Fibroblast of skin of left biceps (primary cell): ENCODE data around the gene KBTBD13.

Experiments used
- DNase-seq, 2 experiments: peaks; one replicate each; pipeline ENCODE4 v3.0.0-alpha.2; 2013; ENCODE audit warnings: low read depth in 2 of 2

The KBTBD13 gene

DNA sequence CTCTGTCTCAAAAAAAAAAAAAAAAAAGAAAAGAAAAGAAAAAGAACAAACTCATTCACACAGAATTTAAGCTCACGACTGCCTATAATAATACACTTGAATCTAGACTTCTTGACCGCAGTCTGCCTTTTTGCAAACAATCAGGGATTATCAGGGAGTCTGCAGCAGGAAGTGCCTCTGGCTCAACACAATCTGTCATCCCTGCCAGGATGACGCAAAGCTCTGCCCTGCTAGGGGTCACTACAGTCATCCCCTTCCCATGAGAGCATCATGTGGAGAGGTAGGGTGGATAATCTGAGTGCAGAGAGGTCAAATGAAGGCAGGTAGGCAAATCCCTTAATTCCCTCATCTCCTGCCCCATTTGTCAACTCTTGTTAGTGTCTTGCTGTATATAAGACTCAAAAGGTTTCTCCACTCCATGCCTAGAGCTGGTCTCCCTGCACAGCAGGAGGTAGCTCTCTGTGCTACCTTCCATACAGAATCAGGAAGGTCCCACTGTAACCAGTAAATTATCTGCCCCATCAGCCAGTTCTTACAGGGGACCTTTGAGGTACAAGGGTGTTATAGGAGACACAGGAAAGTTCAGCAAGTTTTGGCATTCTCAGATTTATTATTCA lies 34.2 kb downstream of the KBTBD13 start:
- DNase-seq = no peak

DNA sequence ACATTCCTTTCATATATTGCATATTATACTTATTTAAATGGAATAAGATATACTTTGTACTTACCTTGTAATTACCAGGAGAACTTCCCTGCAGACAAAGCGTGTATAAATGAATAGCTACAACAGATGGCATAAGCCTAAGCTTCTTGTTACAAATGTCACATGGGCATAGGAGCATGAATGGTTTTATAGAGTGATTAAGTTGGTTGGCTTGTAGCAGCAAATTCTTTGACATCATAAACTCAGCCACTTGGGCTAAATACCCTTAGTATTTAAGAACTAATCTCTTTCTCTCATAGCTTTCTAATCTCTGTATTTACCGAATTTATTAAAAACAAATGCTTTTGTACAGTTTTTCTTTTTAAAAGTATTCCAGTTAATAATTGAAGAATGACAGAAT lies 38.5 kb downstream of the KBTBD13 start, which contains the start of gene UBAP1L:
Gene UBAP1L (minus strand): TSS at position 115 of the 400 bp plus-strand sequence. CDS start 8,985 bp downstream, outside the sequence.
- DNase-seq = no peak

DNA sequence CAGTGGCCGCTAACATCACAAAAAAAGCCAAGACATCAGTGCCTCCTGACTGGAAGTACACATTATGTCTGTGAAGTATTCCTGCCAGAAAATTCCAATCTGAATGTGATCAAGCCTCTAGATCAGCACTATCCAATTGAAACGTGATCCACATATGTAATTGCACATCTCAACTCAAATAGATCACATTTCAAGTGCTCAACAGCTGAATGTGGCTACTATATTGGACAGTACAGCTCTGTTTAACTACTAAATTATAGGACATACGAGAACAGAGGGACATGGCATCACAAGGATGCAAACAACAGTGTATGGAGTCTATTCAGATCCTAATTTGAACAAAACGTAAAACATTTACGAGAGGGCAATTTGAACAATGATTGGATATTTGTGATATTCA lies 39.0 kb downstream of the KBTBD13 start:
- no peak for DNase-seq
